Placental epithelial cell (primary cell): ENCODE results near the gene SLC5A3. TPM values are rescaled to one million over a fixed set of nuclear protein-coding genes. Genes with fewer than 3 reads are reported as not detected.

Experiments
- total RNA-seq: library from RNA; depleted of rRNA; stranded (reverse); fragments of >200 nt; gene quantifications from 2 replicates; pipeline ENCODE4 v1.2.3, GENCODE V29; 2012

SLC5A3 gene
- 16.6 and 20.0 TPM in 2 replicates for total RNA-seq

GRCh38 chr21:34073032-34073748 lies at the start of gene SLC5A3, which contains the start of gene MRPS6:
SLC5A3 (plus strand) TSS chr21:34073578; CDS start chr21:34095199, 21,621 bp downstream.
MRPS6 (plus strand) TSS chr21:34073578; CDS start chr21:34073701, 123 bp downstream.

Other genes starting within 250 kb of the SLC5A3 start
- 67.9 and 149 TPM in 2 replicates for gene ATP5PO, start 157.8 kb upstream of the SLC5A3 start, total RNA-seq
- 10.5 and 15.7 TPM in 2 replicates for gene MRPS6, start within 50 bp of the SLC5A3 start, total RNA-seq